IMR-90 (cell line): ENCODE measurements around the gene DUSP22. TPM values are rescaled to one million over a fixed set of nuclear protein-coding genes. Genes with fewer than 3 reads are reported as not detected.

ENCODE experiments used
- ATAC-seq: fragments of 200-7000 bp; cut with Tn5 transposase; 2 replicates; pipeline ENCODE4 v1.9.1; 2020; ENCODE audit warnings: low read depth, mild to moderate bottlenecking, moderate library complexity
- BruUV-seq: library from RNA; stranded (reverse); fragments of 400-500 nt; replicated peaks from 2 replicates; lab custom pipeline; 2021; lab: Mats Ljungman, UMichigan
- CTCF ChIA-PET: fragments of 300-600 bp; formaldehyde crosslinking; extraction: SDS; loops from one replicate; lab custom pipeline; 2021; ENCODE audit warnings: antibody characterized with exemption; lab: Yijun Ruan, JAX
- POLR2A ChIA-PET: fragments of 300-600 bp; sonication (Branson Sonifier 250); formaldehyde crosslinking; loops from one replicate; lab custom pipeline; 2022; ENCODE audit warnings: antibody characterized with exemption; ENCODE audit not compliant: unreplicated experiment; lab: Charles Lee
- DNase-seq: peaks from one replicate; pipeline ENCODE4 v3.0.0; 2013
- H2AFZ ChIP-seq: replicated peaks from 2 replicates; pipeline ENCODE3; 2013; ENCODE audit warnings: low read length, mild to moderate bottlenecking; ENCODE audit not compliant: poor library complexity
- H2AK5ac ChIP-seq: 2 replicates; pipeline ENCODE4 v1.6.1; 2013; ENCODE audit warnings: low read depth, low read length, inconsistent platforms
- H2AK9ac ChIP-seq: replicated peaks from 2 replicates; pipeline ENCODE3; 2013; ENCODE audit warnings: mild to moderate bottlenecking, low read depth, low read length, moderate library complexity; ENCODE audit not compliant: poor library complexity
- H2BK120ac ChIP-seq: 2 replicates; pipeline ENCODE4 v1.6.1; 2013; ENCODE audit warnings: low read depth, low read length, inconsistent platforms
- H2BK15ac ChIP-seq: 3 replicates; pipeline ENCODE4 v1.6.1; 2013; ENCODE audit warnings: low read depth, low read length, inconsistent platforms
- H2BK20ac ChIP-seq: 2 replicates; pipeline ENCODE4 v1.6.1; 2013; ENCODE audit warnings: low read depth, mild to moderate bottlenecking, inconsistent platforms, low read length, moderate library complexity
- H2BK5ac ChIP-seq: 2 replicates; pipeline ENCODE4 v1.6.1; 2013; ENCODE audit warnings: mild to moderate bottlenecking, low read depth, low read length, inconsistent platforms; ENCODE audit not compliant: poor library complexity, severe bottlenecking
- H3K14ac ChIP-seq: replicated peaks from 2 replicates; pipeline ENCODE4 v1.6.1; 2013; ENCODE audit warnings: low read depth, low read length, inconsistent platforms
- H3K18ac ChIP-seq: 2 replicates; pipeline ENCODE4 v1.6.1; 2013; ENCODE audit warnings: low read depth, low read length, control low read depth
- H3K23ac ChIP-seq: 2 replicates; pipeline ENCODE4 v1.6.1; 2013; ENCODE audit warnings: low read depth, low read length, inconsistent platforms
- H3K27ac ChIP-seq: 2 replicates; pipeline ENCODE4 v1.5.1; 2013; ENCODE audit warnings: mild to moderate bottlenecking, control low read depth, low read length; ENCODE audit not compliant: insufficient read depth
- H3K27me3 ChIP-seq: 2 replicates; pipeline ENCODE4 v1.6.1; 2013; ENCODE audit warnings: low read length; ENCODE audit not compliant: control insufficient read depth, insufficient read depth
- H3K36me3 ChIP-seq: 2 replicates; pipeline ENCODE4 v1.6.1; 2013; ENCODE audit warnings: low read length, mixed read lengths; ENCODE audit not compliant: control insufficient read depth, insufficient read depth
- H3K4ac ChIP-seq: 2 replicates; pipeline ENCODE4 v1.6.1; 2013; ENCODE audit warnings: low read depth, low read length, inconsistent platforms
- H3K4me1 ChIP-seq: 2 replicates; pipeline ENCODE4 v1.6.1; 2013; ENCODE audit warnings: low read length, mixed read lengths; ENCODE audit not compliant: control insufficient read depth, insufficient read depth
- H3K4me2 ChIP-seq: 2 replicates; pipeline ENCODE4 v1.6.1; 2013; ENCODE audit warnings: low read depth, mild to moderate bottlenecking, control low read depth, low read length, moderate library complexity
- H3K4me3 ChIP-seq: 2 replicates; pipeline ENCODE4 v1.5.1; 2013; ENCODE audit warnings: low read depth, mild to moderate bottlenecking, control low read depth, low read length, moderate library complexity; ENCODE audit not compliant: insufficient read depth
- H3K56ac ChIP-seq: 2 replicates; pipeline ENCODE4 v1.6.1; 2013; ENCODE audit warnings: low read length, inconsistent platforms; ENCODE audit not compliant: insufficient read depth; ENCODE audit errors: extremely low read depth
- H3K79me1 ChIP-seq, 2 experiments: 2 replicates each; pipeline ENCODE4 v1.6.1; 2013; ENCODE audit warnings: low read length in 2 of 2, inconsistent platforms in 1 of 2, low read depth in 1 of 2
- H3K9ac ChIP-seq: 2 replicates; pipeline ENCODE4 v1.6.1; 2013; ENCODE audit warnings: low read depth, low read length, control low read depth
- H3K9me1 ChIP-seq: 2 replicates; pipeline ENCODE4 v1.6.1; 2013; ENCODE audit warnings: low read length, inconsistent platforms; ENCODE audit not compliant: insufficient read depth
- H3K9me3 ChIP-seq: 2 replicates; pipeline ENCODE4 v1.6.1; 2013; ENCODE audit warnings: low read length; ENCODE audit not compliant: control insufficient read depth, insufficient read depth
- H4K20me1 ChIP-seq: 2 replicates; pipeline ENCODE4 v1.6.1; 2013; ENCODE audit warnings: low read length, inconsistent platforms; ENCODE audit not compliant: insufficient read depth
- H4K5ac ChIP-seq: 2 replicates; pipeline ENCODE4 v1.6.1; 2013; ENCODE audit warnings: mild to moderate bottlenecking, low read depth, low read length, control low read depth
- H4K8ac ChIP-seq, 2 experiments: 2 replicates each; pipeline ENCODE4 v1.6.1; 2013; ENCODE audit warnings: low read depth in 2 of 2, low read length in 2 of 2, control low read depth in 1 of 2, inconsistent platforms in 1 of 2
- H4K91ac ChIP-seq: 2 replicates; pipeline ENCODE4 v1.6.1; 2013; ENCODE audit warnings: low read depth, low read length, inconsistent platforms; ENCODE audit not compliant: insufficient read depth
- BHLHE40 ChIP-seq: fragments of 150-350 bp; IDR thresholded peaks from 2 replicates; pipeline ENCODE4 v1.6.1; 2016; ENCODE audit warnings: mild to moderate bottlenecking, low read depth, low read length
- CEBPB ChIP-seq: IDR thresholded peaks from 2 replicates; pipeline ENCODE4 v1.6.1; 2012; ENCODE audit warnings: low read depth, low read length, improper control_type of control experiment
- CTCF ChIP-seq: conservative IDR thresholded peaks from 2 replicates; pipeline ENCODE4 v1.5.1; 2012; ENCODE audit warnings: mild to moderate bottlenecking, low read depth, low read length, improper control_type of control experiment
- ELK1 ChIP-seq: fragments of 150-350 bp; IDR thresholded peaks from 2 replicates; pipeline ENCODE4 v1.6.1; 2016; ENCODE audit warnings: low read depth, mild to moderate bottlenecking, low read length, moderate library complexity, borderline replicate concordance
- FOS ChIP-seq: fragments of 150-350 bp; IDR thresholded peaks from 2 replicates; pipeline ENCODE4 v1.6.1; 2016; ENCODE audit warnings: low read depth, low read length
- MAZ ChIP-seq: IDR thresholded peaks from 2 replicates; pipeline ENCODE4 v1.6.1; 2012; ENCODE audit warnings: low read depth, mild to moderate bottlenecking, low read length, improper control_type of control experiment, moderate library complexity, borderline replicate concordance
- NFE2L2 ChIP-seq: fragments of 150-350 bp; IDR thresholded peaks from 2 replicates; pipeline ENCODE4 v1.6.1; 2016; ENCODE audit warnings: low read depth, mild to moderate bottlenecking, low read length
- POLR2A ChIP-seq: IDR thresholded peaks from 2 replicates; pipeline ENCODE4 v1.6.1; 2012; ENCODE audit warnings: mild to moderate bottlenecking, low read depth, low read length
- RAD21 ChIP-seq: IDR thresholded peaks from 2 replicates; pipeline ENCODE4 v1.6.1; 2012; ENCODE audit warnings: low read length, improper control_type of control experiment
- RCOR1 ChIP-seq: IDR thresholded peaks from 2 replicates; pipeline ENCODE4 v1.6.1; 2012; ENCODE audit warnings: mild to moderate bottlenecking, low read length, improper control_type of control experiment; ENCODE audit not compliant: insufficient replicate concordance
- SMC3 ChIP-seq: fragments of 150-350 bp; IDR thresholded peaks from 2 replicates; pipeline ENCODE4 v1.6.1; 2016; ENCODE audit warnings: low read depth, mild to moderate bottlenecking, antibody characterized with exemption, low read length, moderate library complexity
- USF2 ChIP-seq: fragments of 150-350 bp; IDR thresholded peaks from 2 replicates; pipeline ENCODE4 v1.6.1; 2017; ENCODE audit warnings: mild to moderate bottlenecking, antibody characterized with exemption, low read length, low read depth
- WGBS, 2 experiments: methylation state at CpG; one replicate each; pipeline versions ENCODE4 v1.1.5 to v1.1.7; 2013; ENCODE audit warnings: missing lambda C conversion rate in 2 of 2; ENCODE audit not compliant: insufficient read length in 1 of 2; ENCODE audit errors: extremely low coverage in 2 of 2; 5-methylcytosine and 5-hydroxymethylcytosine counted together
- dilution Hi-C: fragments of 300-500 bp; cut with HindIII; formaldehyde crosslinking; loops from one replicate; pipeline ENCODE4 v1.14.3; 2018; ENCODE audit warnings: low sequenced_read_pairs; ENCODE audit not compliant: unreplicated experiment
- in situ Hi-C: fragments of 300-500 bp; cut with MboI; formaldehyde crosslinking; loops from 3 replicates; pipeline ENCODE4 v1.14.3; 2019; ENCODE audit warnings: low sequenced_read_pairs, inconsistent platforms, mixed read lengths
- intact Hi-C: fragments of 100-400 bp; cut with micrococcal nuclease; formaldehyde crosslinking; loops from 2 replicates; pipeline ENCODE4 v1.10.0; 2022
- polyA plus RNA-seq, 3 experiments: library from polyadenylated mRNA; depleted of rRNA; stranded (reverse); fragments of >200 nt; gene quantifications; 2 replicates each; pipeline ENCODE4 v1.2.3, GENCODE V29; 2012; ENCODE audit warnings: low replicate concordance in 1 of 3
- total RNA-seq: library from RNA; depleted of rRNA; stranded (reverse); fragments of >200 nt; gene quantifications from 2 replicates; pipeline ENCODE4 v1.2.3, GENCODE V29; 2012

DUSP22 gene
- total and polyA plus RNA-seq, 2 of the 4 experiments (the other 2 are of a cell fraction) = 7.1 to 8.2 TPM

GRCh38 chr6:300026-300425 is 7.7 kb downstream of the DUSP22 start:
- in situ Hi-C loops = no loop called here
- H3K4me2 ChIP-seq = no peak overlapping the region
- no peak overlapping the region for H3K14ac ChIP-seq
- H3K27ac ChIP-seq = no peak overlapping the region
- H4K8ac ChIP-seq = no peak overlapping the region
- no peak overlapping the region for H3K23ac ChIP-seq
- no peaks in the 10 kb centered on the region for H4K20me1 ChIP-seq
- H3K9me1 ChIP-seq = no peaks in the 10 kb centered on the region
- no peak overlapping the region for H2AK5ac ChIP-seq
- no peak overlapping the region for H3K4me3 ChIP-seq
- ChIA-PET CTCF (no interaction called here), POLR2A (no interaction called here)
- no peak overlapping the region for H3K18ac ChIP-seq
- DNase-seq (no peak), ATAC-seq (no peak)
- no peak for TF ChIP-seq POLR2A
- TF ChIP-seq CTCF = no peak
- TF ChIP-seq FOS = no peak
- TF ChIP-seq CEBPB = no peak
- TF ChIP-seq NFE2L2 = no peak
- TF ChIP-seq ELK1 = no peak
- no peak for TF ChIP-seq USF2
- TF ChIP-seq MAZ = no peak
- TF ChIP-seq RCOR1 = no peak
- no peak for TF ChIP-seq RAD21
- no peak for TF ChIP-seq SMC3
- no peak for TF ChIP-seq BHLHE40
- H3K9me3 ChIP-seq = peaks cover 2% of the 10 kb centered on the region; the same call in 1 of the 2 replicates
- dilution Hi-C loops = no loop called here
- no peak overlapping the region for H2BK5ac ChIP-seq
- H3K27me3 ChIP-seq = no peaks in the 10 kb centered on the region
- no TSS peak for BruUV-seq
- no peak overlapping the region for H2BK15ac ChIP-seq
- no peak overlapping the region for H3K9ac ChIP-seq
- no peak overlapping the region for H4K5ac ChIP-seq
- intact Hi-C loops = no loop called here
- no peak overlapping the region for H3K4ac ChIP-seq
- WGBS, 2 experiments = 82% methylated on average over 4 of the region's 6 CpGs; no CpG with 5 or more reads in 1 of the 2 experiments
- no peaks in the 10 kb centered on the region for H3K4me1 ChIP-seq
- H2AK9ac ChIP-seq = no peak overlapping the region
- H2BK20ac ChIP-seq = no peak overlapping the region
- H2BK120ac ChIP-seq = no peak overlapping the region
- no peaks in the 10 kb centered on the region for H3K36me3 ChIP-seq
- H3K79me1 ChIP-seq = peaks cover 0 to 5% of the 10 kb centered on the region in 2 experiments; a peak in 1 of 4 replicates
- H4K91ac ChIP-seq = no peak overlapping the region
- H2AFZ ChIP-seq = no peak overlapping the region
- H3K56ac ChIP-seq = no peak overlapping the region
